GM12875 (cell line): ENCODE data around the gene SFSWAP.

Source experiments
- H3K4me3 ChIP-seq: one replicate; pipeline ENCODE4 v1.5.1; 2011; ENCODE audit warnings: low read depth, low read length, control low read depth
- TF ChIP-seq, protein P1 (sequence below): IDR thresholded peaks from 2 replicates; pipeline ENCODE4 v1.5.1; 2011; ENCODE audit warnings: low read depth, mild to moderate bottlenecking, control low read depth, inconsistent platforms, low read length, moderate library complexity, borderline replicate concordance; ENCODE audit not compliant: insufficient read depth

The SFSWAP gene

DNA sequence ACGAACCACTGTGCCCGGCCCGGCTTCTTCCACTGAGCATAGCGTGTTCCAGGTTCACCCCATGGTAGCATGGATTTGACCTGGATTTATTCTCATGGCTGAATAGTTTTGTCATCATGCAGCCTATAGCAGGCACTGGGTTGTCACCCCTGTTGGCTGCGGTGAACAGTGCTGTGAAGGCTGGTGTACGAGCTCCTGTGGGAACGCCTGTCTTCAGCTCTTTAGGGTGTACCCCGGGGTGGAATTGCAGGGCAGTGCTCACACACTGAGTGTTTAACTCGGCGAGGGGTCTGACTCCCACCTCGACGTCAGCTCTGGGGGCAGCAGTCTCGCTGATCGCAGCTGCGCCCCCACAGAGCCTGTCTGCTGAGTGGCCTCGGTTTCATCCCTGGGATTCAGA is 132.6 kb downstream of the SFSWAP start:
- H3K4me3 ChIP-seq, result no peak overlapping the region
- TF ChIP-seq, protein P1, sequence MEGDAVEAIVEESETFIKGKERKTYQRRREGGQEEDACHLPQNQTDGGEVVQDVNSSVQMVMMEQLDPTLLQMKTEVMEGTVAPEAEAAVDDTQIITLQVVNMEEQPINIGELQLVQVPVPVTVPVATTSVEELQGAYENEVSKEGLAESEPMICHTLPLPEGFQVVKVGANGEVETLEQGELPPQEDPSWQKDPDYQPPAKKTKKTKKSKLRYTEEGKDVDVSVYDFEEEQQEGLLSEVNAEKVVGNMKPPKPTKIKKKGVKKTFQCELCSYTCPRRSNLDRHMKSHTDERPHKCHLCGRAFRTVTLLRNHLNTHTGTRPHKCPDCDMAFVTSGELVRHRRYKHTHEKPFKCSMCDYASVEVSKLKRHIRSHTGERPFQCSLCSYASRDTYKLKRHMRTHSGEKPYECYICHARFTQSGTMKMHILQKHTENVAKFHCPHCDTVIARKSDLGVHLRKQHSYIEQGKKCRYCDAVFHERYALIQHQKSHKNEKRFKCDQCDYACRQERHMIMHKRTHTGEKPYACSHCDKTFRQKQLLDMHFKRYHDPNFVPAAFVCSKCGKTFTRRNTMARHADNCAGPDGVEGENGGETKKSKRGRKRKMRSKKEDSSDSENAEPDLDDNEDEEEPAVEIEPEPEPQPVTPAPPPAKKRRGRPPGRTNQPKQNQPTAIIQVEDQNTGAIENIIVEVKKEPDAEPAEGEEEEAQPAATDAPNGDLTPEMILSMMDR, result no peak

DNA sequence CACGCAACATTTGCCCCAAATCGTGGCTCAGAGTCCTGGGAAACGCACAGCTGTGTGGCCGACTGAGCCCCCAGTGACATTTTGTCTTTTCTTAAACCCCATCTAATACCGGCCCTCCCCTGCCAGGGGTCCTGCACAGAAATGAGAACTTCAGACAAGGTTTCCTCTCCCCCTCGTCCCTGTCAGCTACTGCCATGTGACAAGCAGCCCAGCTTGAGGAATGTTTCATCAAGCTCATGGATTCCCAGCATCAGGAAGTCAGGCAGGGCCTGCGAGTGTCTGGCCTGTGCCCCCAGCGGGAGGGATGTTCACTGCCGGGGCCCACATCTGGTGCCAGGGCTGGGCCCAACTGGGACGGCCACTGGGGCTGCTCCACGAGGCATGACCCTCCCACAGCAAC is 133.2 kb downstream of the SFSWAP start:
- TF ChIP-seq, protein P1, result no peak
- no peak overlapping the region for H3K4me3 ChIP-seq

DNA sequence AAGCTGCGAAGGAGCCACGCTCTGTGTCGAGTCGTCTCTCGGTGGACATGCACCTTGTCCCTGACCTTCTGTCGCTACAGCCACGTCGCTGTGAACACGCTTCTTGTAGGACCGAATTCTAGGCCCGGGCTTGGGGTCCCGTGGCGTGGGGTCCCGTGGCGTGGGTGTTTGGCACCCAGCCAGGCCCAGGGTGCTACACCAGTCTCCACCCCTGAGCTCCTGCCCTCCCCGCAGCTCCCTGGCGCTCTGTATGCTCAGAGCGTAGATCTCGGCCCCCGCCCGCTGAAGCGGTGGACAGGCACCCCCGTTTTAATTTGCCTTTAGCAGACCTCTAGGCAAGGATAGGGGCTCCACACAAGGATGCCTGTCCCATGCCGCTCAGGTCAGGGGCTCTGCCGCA is 133.8 kb downstream of the SFSWAP start:
- no peak overlapping the region for H3K4me3 ChIP-seq
- TF ChIP-seq, protein P1, result no peak

DNA sequence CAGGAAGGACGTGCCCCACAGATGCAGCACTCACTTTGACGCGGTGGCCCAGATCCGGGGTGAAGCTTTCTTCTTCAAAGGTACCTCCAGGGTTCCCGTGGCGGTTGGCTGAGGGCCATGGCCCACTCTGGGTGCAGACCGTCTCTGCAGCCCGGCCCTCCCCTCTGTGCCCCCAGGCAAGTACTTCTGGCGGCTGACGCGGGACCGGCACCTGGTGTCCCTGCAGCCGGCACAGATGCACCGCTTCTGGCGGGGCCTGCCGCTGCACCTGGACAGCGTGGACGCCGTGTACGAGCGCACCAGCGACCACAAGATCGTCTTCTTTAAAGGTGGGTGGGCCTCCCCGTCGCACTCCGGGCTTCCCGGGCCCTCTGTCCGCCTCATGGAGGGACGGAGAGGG is 134.2 kb downstream of the SFSWAP start:
- TF ChIP-seq, protein P1, result no peak
- no peak overlapping the region for H3K4me3 ChIP-seq

DNA sequence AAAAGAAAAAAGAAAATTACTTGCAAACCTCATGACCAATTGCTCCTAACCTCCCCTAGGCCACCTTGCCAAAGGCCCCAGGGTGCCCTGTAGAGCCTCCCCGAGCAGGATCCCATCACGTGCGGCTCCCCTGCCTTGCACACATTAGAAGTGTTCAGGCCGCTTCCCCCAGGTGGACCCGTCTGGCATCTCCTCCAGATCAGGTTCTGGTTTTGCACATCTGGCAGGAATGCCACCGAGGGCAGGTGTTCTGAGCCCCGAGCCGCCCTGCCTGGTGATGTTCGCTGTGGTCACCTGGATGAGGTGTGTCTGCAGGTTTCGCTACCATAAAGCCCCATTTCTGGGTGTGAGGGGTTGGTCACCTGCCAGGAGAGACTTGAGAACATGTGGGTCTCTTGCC is 136.6 kb downstream of the SFSWAP start:
- no peak overlapping the region for H3K4me3 ChIP-seq
- TF ChIP-seq, protein P1, result no peak

DNA sequence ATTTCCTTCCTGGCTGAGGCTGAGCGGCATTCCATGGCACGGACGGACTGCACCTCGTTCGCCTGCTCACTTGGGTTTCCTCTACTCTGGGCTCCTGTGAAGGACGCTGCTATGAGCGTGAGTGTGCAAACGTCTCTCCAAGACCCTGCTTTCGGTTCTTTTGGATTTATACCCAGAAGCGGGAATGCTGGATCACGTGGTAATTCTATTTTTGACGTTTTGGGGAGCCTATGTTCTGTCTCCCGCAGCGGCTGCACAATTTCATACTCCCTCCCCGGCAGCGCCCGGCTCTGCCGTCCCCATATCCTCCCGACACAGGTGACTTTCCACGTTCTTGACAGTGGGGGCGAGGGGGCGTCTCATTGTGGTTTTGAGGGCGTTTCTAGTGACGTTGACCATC is 137.9 kb downstream of the SFSWAP start:
- TF ChIP-seq, protein P1, result no peak
- no peak overlapping the region for H3K4me3 ChIP-seq
